ENCODE results near the gene IL1R1. TPM values are rescaled to one million over a fixed set of nuclear protein-coding genes. Genes with fewer than 3 reads are reported as not detected.

Gene IL1R1
- total RNA-seq, 1 donor from 2014 or later = 152 TPM

DNA sequence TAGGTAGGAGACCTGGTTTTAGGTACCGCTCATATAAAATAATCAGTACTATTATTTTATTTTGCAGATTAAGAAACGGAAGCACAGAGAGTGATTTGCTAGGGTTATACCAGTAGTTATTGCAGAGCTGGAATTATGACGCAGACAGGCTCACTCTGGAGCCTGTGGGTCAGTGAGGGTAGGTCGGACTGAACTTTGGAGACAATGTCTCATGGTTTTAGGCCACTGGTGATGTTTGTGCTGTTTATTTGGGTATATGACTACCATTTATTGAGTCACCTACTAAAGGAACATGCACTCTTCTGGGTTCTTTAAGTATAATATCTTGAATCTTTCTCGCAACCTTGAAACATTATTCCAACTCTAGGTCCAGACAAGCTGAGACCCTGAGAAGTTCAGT, 33.5 kb upstream of the IL1R1 start:
- H3K4me3 ChIP-seq = no peak overlapping the region
- TF ChIP-seq, protein P1, sequence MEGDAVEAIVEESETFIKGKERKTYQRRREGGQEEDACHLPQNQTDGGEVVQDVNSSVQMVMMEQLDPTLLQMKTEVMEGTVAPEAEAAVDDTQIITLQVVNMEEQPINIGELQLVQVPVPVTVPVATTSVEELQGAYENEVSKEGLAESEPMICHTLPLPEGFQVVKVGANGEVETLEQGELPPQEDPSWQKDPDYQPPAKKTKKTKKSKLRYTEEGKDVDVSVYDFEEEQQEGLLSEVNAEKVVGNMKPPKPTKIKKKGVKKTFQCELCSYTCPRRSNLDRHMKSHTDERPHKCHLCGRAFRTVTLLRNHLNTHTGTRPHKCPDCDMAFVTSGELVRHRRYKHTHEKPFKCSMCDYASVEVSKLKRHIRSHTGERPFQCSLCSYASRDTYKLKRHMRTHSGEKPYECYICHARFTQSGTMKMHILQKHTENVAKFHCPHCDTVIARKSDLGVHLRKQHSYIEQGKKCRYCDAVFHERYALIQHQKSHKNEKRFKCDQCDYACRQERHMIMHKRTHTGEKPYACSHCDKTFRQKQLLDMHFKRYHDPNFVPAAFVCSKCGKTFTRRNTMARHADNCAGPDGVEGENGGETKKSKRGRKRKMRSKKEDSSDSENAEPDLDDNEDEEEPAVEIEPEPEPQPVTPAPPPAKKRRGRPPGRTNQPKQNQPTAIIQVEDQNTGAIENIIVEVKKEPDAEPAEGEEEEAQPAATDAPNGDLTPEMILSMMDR (IDR thresholded peaks at IDR 0.05) = no peak
- ATAC-seq (no peak), DNase-seq (no peak)
- intact Hi-C loops (cut with DNase I) = no loop called here
- no peak overlapping the region for H3K27ac ChIP-seq
- H3K36me3 ChIP-seq = no peaks in the 10 kb centered on the region
- H3K4me1 ChIP-seq = peaks cover 51% of the 10 kb centered on the region
- H3K27me3 ChIP-seq (ENCODE audit: low read depth) = no peaks in the 10 kb centered on the region
- H3K9me3 ChIP-seq = no peaks in the 10 kb centered on the region

GRCh38 chr2:102110171-102110570, 32.4 kb upstream of the IL1R1 start:
- Histone ChIP-seq H3K9me3 (no peaks in the 10 kb centered on the region), H3K4me1 (peaks cover 56% of the 10 kb centered on the region), H3K27me3 (ENCODE audit: low read depth) (no peaks in the 10 kb centered on the region), H3K4me3 (no peak overlapping the region), H3K36me3 (no peaks in the 10 kb centered on the region), H3K27ac (peak overlapping the region; percentile 51)
- no peak for DNase-seq
- peak in 1 of 2 donors; percentile 2 for ATAC-seq
- intact Hi-C loops (cut with DNase I) = no loop called here
- TF ChIP-seq, protein P1 (IDR thresholded peaks at IDR 0.05) = no peak

- Histone ChIP-seq H3K4me3 (no peak overlapping the region), H3K4me1 (peaks cover 56% of the 10 kb centered on the region), H3K27ac (peak overlapping the region; percentile 51), H3K9me3 (no peaks in the 10 kb centered on the region), H3K27me3 (ENCODE audit: low read depth) (no peaks in the 10 kb centered on the region), H3K36me3 (no peaks in the 10 kb centered on the region)
- TF ChIP-seq, protein P1 (IDR thresholded peaks at IDR 0.05) = no peak
- ATAC-seq (no peak), DNase-seq (no peak)
- intact Hi-C loops (cut with DNase I) = no loop called here
Measured at GRCh38 chr2:102110596-102111334, 31.8 kb upstream of the IL1R1 start.

DNA sequence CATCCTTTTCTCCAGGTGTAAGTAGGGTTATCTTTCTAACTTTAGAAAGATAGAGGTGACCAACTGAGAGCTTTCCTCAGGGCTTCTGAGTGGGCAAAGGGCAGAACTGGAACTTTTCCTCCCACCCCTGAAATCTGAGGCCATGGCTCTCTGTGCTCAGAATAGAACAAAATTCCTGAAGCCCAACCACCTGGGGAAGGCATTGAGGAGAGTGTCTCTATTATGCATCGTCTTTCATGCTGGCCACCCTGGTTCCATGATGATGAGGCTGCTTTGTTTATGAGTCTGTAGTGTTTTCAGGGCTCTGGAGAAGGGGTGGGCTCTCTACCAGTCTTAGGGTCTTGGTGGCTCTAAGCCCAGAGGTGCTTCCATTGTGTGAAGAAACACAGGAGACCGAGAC, 30.7 kb upstream of the IL1R1 start:
- H3K4me3 ChIP-seq = no peak overlapping the region
- TF ChIP-seq, protein P1 (IDR thresholded peaks at IDR 0.05) = no peak
- no peak for ATAC-seq
- no peaks in the 10 kb centered on the region for H3K9me3 ChIP-seq
- intact Hi-C loops (cut with DNase I) = no loop called here
- DNase-seq = no peak
- peaks cover 59% of the 10 kb centered on the region for H3K4me1 ChIP-seq
- no peaks in the 10 kb centered on the region for H3K36me3 ChIP-seq
- H3K27me3 ChIP-seq (ENCODE audit: low read depth) = no peaks in the 10 kb centered on the region
- no peak overlapping the region for H3K27ac ChIP-seq

DNA sequence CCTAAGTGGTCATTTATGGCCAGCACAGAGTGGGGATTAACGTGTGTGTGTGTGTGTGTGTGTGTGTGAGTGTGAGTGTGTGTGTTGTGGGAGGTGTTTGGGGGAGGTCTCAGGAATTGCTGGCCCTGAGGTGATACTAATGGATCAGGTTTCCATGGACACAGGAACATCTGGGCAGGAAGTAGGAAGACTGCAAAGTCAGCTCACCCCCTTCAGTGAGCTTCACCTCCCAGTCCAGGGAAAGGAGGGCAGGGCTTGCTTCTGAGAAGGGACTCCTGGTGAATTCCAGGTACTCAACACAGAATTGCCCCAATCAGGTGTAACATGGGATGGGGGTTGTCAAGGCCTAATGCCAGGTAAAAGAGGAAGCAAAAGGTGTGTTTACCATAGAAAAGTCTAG, 30.3 kb upstream of the IL1R1 start:
- intact Hi-C loops (cut with DNase I) = no loop called here
- no peaks in the 10 kb centered on the region for H3K9me3 ChIP-seq
- H3K27ac ChIP-seq = no peak overlapping the region
- H3K27me3 ChIP-seq (ENCODE audit: low read depth) = no peaks in the 10 kb centered on the region
- ATAC-seq (no peak), DNase-seq (no peak)
- H3K4me1 ChIP-seq = peaks cover 61% of the 10 kb centered on the region
- H3K36me3 ChIP-seq = no peaks in the 10 kb centered on the region
- TF ChIP-seq, protein P1 (IDR thresholded peaks at IDR 0.05) = no peak
- no peak overlapping the region for H3K4me3 ChIP-seq

Data from lower lobe of right lung (tissue), 2 donors.